Measurements from ENCODE around the gene FIG4.

FIG4 gene

GRCh38 chr6:109834131-109834530 is 143.0 kb downstream of the FIG4 start:
- Histone ChIP-seq H3K4me3 (ENCODE audit: low read depth, low read length) (no peak overlapping the region), H3K4me2 (ENCODE audit: low read length) (no peak overlapping the region), H3K27ac (no peak overlapping the region), H3K79me2 (no peaks in the 10 kb centered on the region), H3K4me1 (peaks cover 7% of the 10 kb centered on the region), H2AFZ (no peak overlapping the region), H3K36me3 (ENCODE audit: control insufficient read depth, insufficient read depth, low read length) (no peaks in the 10 kb centered on the region), H3K9ac (no peak overlapping the region), H3K9me3 (ENCODE audit: control insufficient read depth, low read length) (no peaks in the 10 kb centered on the region), H3K27me3 (ENCODE audit: control insufficient read depth, insufficient read depth, low read length) (no peaks in the 10 kb centered on the region)
- no peak for TF ChIP-seq CTCF (IDR thresholded peaks at IDR 0.05)

- Histone ChIP-seq H3K9ac (no peak overlapping the region), H3K4me3 (ENCODE audit: low read depth, low read length) (no peak overlapping the region), H3K4me2 (ENCODE audit: low read length) (no peak overlapping the region), H2AFZ (no peak overlapping the region), H3K27ac (no peak overlapping the region), H3K9me3 (ENCODE audit: control insufficient read depth, low read length) (no peaks in the 10 kb centered on the region), H3K36me3 (ENCODE audit: control insufficient read depth, insufficient read depth, low read length) (no peaks in the 10 kb centered on the region), H3K79me2 (no peaks in the 10 kb centered on the region), H3K27me3 (ENCODE audit: control insufficient read depth, insufficient read depth, low read length) (no peaks in the 10 kb centered on the region), H3K4me1 (peaks cover 7% of the 10 kb centered on the region)
- no peak for TF ChIP-seq CTCF (IDR thresholded peaks at IDR 0.05)
Observed at GRCh38 chr6:109834595-109835437, 143.7 kb downstream of the FIG4 start.

- H3K4me1 ChIP-seq: peaks cover 7% of the 10 kb centered on the region
- no peaks in the 10 kb centered on the region for H3K27me3 ChIP-seq (ENCODE audit: control insufficient read depth, insufficient read depth, low read length)
- no peaks in the 10 kb centered on the region for H3K79me2 ChIP-seq
- no peak for TF ChIP-seq CTCF (IDR thresholded peaks at IDR 0.05)
- no peak overlapping the region for H3K9ac ChIP-seq
- H3K4me2 ChIP-seq (ENCODE audit: low read length): no peak overlapping the region
- no peaks in the 10 kb centered on the region for H3K9me3 ChIP-seq (ENCODE audit: control insufficient read depth, low read length)
- no peaks in the 10 kb centered on the region for H3K36me3 ChIP-seq (ENCODE audit: control insufficient read depth, insufficient read depth, low read length)
- no peak overlapping the region for H3K27ac ChIP-seq
- no peak overlapping the region for H3K4me3 ChIP-seq (ENCODE audit: low read depth, low read length)
- H2AFZ ChIP-seq: no peak overlapping the region
Observed at GRCh38 chr6:109840034-109840433, 148.9 kb downstream of the FIG4 start.

- no peak overlapping the region for H3K4me3 ChIP-seq (ENCODE audit: low read depth, low read length)
- H3K4me2 ChIP-seq (ENCODE audit: low read length): no peak overlapping the region
- H3K9ac ChIP-seq: no peak overlapping the region
- peaks cover 7% of the 10 kb centered on the region for H3K4me1 ChIP-seq
- no peak overlapping the region for H2AFZ ChIP-seq
- H3K27me3 ChIP-seq (ENCODE audit: control insufficient read depth, insufficient read depth, low read length): no peaks in the 10 kb centered on the region
- H3K27ac ChIP-seq: no peak overlapping the region
- H3K36me3 ChIP-seq (ENCODE audit: control insufficient read depth, insufficient read depth, low read length): no peaks in the 10 kb centered on the region
- no peak for TF ChIP-seq CTCF (IDR thresholded peaks at IDR 0.05)
- H3K9me3 ChIP-seq (ENCODE audit: control insufficient read depth, low read length): no peaks in the 10 kb centered on the region
- no peaks in the 10 kb centered on the region for H3K79me2 ChIP-seq
Observed at GRCh38 chr6:109840796-109841195, 149.7 kb downstream of the FIG4 start.

- Histone ChIP-seq H3K4me2 (ENCODE audit: low read length) (no peak overlapping the region), H3K36me3 (ENCODE audit: control insufficient read depth, insufficient read depth, low read length) (no peaks in the 10 kb centered on the region), H3K79me2 (no peaks in the 10 kb centered on the region), H3K4me1 (peaks cover 7% of the 10 kb centered on the region), H2AFZ (no peak overlapping the region), H3K9ac (no peak overlapping the region), H3K27ac (no peak overlapping the region), H3K9me3 (ENCODE audit: control insufficient read depth, low read length) (no peaks in the 10 kb centered on the region), H3K27me3 (ENCODE audit: control insufficient read depth, insufficient read depth, low read length) (no peaks in the 10 kb centered on the region), H3K4me3 (ENCODE audit: low read depth, low read length) (no peak overlapping the region)
- TF ChIP-seq CTCF (IDR thresholded peaks at IDR 0.05): no peak
Observed at GRCh38 chr6:109841869-109842268, 150.8 kb downstream of the FIG4 start.
